WTC11 (cell line): ENCODE data around the gene NKAIN2.

Source experiments
- ATF1 ChIP-seq: sonication (generic); formaldehyde crosslinking; IDR thresholded peaks from 2 replicates; pipeline ENCODE4 v1.8.1; 2023; ENCODE audit warnings: mild to moderate bottlenecking, moderate library complexity, missing genetic modification reagents
- CTCF ChIP-seq: fragments of 200-600 bp; IDR thresholded peaks from 2 replicates; pipeline ENCODE4 v1.8.0; 2022; ENCODE audit warnings: antibody characterized with exemption
- E2F1 ChIP-seq: sonication (generic); formaldehyde crosslinking; IDR thresholded peaks from 2 replicates; pipeline ENCODE4 v1.8.0; 2022; ENCODE audit warnings: mild to moderate bottlenecking, missing genetic modification reagents
- TCF7 ChIP-seq: sonication (generic); formaldehyde crosslinking; IDR thresholded peaks from 2 replicates; pipeline ENCODE4 v1.8.0; 2022; ENCODE audit warnings: mild to moderate bottlenecking, low read depth, missing genetic modification reagents, moderate library complexity

- TF ChIP-seq E2F1 (CRISPR knock-in tag) (no peak), CTCF (no peak), TCF7 (no peak), ATF1 (no peak)
Observed at GRCh38 chr6:123848347-123848746, 44.7 kb downstream of the NKAIN2 start.
